ENCODE data around the gene NR1I2.

DNA sequence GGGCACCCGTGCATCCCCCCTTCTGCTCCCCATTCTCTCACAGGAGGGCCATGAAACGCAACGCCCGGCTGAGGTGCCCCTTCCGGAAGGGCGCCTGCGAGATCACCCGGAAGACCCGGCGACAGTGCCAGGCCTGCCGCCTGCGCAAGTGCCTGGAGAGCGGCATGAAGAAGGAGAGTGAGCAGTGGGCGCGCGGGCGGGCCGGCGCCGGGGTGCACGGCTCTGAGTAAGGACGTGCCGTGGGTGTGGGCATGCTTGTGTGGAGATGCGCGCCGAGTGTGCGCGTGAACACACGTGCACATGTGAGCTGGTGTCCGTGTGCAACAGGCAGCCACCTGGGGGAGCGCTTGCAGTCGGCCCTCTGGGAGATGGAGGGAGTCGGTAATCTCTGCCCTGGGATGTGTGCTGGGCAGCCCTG lies 28.1 kb downstream of the NR1I2 start:
- no peak for TF ChIP-seq POLR2A (IDR thresholded peaks at IDR 0.05; ENCODE audit: low read length)
- no peak for TF ChIP-seq GATA1 (IDR thresholded peaks at IDR 0.05; ENCODE audit: low read depth, low read length)
